HepG2 (cell line): ENCODE results near the gene PITX3. TPM values are rescaled to one million over a fixed set of nuclear protein-coding genes. Genes with fewer than 3 reads are reported as not detected.

ENCODE experiments used
- ATAC-seq: fragments of 200-7000 bp; cut with Tn5 transposase; 3 replicates; pipeline ENCODE4 v1.9.1; 2020; ENCODE audit warnings: mild to moderate bottlenecking, moderate library complexity
- BruUV-seq: library from RNA; stranded (reverse); fragments of 400-500 nt; replicated peaks from 2 replicates; lab custom pipeline; 2021; lab: Mats Ljungman, UMichigan
- CTCF ChIA-PET: fragments of 300-600 bp; formaldehyde crosslinking; extraction: SDS; loops from one replicate; lab custom pipeline; 2021; ENCODE audit warnings: low total read pairs, inconsistent platforms, low intra/inter-chr PET ratio; lab: Yijun Ruan, JAX
- POLR2A ChIA-PET: fragments of 350-600 bp; sonication (Branson Sonifier 250); formaldehyde crosslinking; loops from one replicate; lab custom pipeline; 2020; ENCODE audit warnings: antibody characterized with exemption, inconsistent platforms; lab: Yijun Ruan, JAX
- DNase-seq: peaks from one replicate; pipeline ENCODE4 v3.0.0-alpha.2; 2015; ENCODE audit warnings: low spot score
- FAIRE-seq: peaks from 3 replicates; lab custom pipeline; 2011; peaks lifted over from hg19 to GRCh38; lab: Jason Lieb, UNC
- H2AFZ ChIP-seq: one replicate; pipeline ENCODE4 v1.6.1; 2011; ENCODE audit warnings: low read length, inconsistent platforms
- H3K27ac ChIP-seq: fragments of 300-600 bp; 3 replicates; pipeline ENCODE4 v1.8.0; 2011; ENCODE audit warnings: mixed run types, mild to moderate bottlenecking, mixed read lengths, low read length, inconsistent platforms; ENCODE audit not compliant: insufficient read depth; ENCODE audit errors: extremely low read length
- H3K27me3 ChIP-seq, 2 experiments: fragments of 200-600 bp in 1 of 2; 2 replicates in 1 of 2; 3 replicates in 1 of 2; pipeline versions ENCODE4 v1.6.0 to v1.8.0; 2011; ENCODE audit warnings: low read length in 2 of 2, mild to moderate bottlenecking in 2 of 2, moderate library complexity in 2 of 2, inconsistent platforms in 1 of 2; ENCODE audit not compliant: insufficient read depth in 2 of 2, control insufficient read depth in 1 of 2
- H3K36me3 ChIP-seq, 2 experiments: fragments of 200-600 bp in 1 of 2; replicated peaks in 1 of 2; 2 replicates in 1 of 2; 3 replicates in 1 of 2; pipeline versions ENCODE4 v1.5.1 to v1.8.0; 2011; ENCODE audit warnings: low read length in 2 of 2, inconsistent platforms in 1 of 2; ENCODE audit not compliant: insufficient read depth in 2 of 2, control insufficient read depth in 1 of 2
- H3K4me1 ChIP-seq: 2 replicates; pipeline ENCODE4 v1.5.1; 2012; ENCODE audit warnings: low read length, inconsistent platforms; ENCODE audit not compliant: insufficient read depth
- H3K4me2 ChIP-seq: 2 replicates; pipeline ENCODE4 v1.6.0; 2011; ENCODE audit warnings: low read depth, low read length, inconsistent platforms
- H3K4me3 ChIP-seq, 3 experiments: fragments of 200-600 bp in 1 of 3; sonication (generic), shearing (Covaris generic) in 1 of 3; replicated peaks in 1 of 3; 2 replicates each; pipeline ENCODE4 v1.5.1; 2011 to 2016; ENCODE audit warnings: low read length in 3 of 3, inconsistent platforms in 2 of 3, low read depth in 2 of 3, mild to moderate bottlenecking in 2 of 3, control low read depth in 1 of 3, mixed read lengths in 1 of 3; ENCODE audit not compliant: insufficient read depth in 1 of 3
- H3K79me2 ChIP-seq: one replicate; pipeline ENCODE4 v1.6.1; 2011; ENCODE audit warnings: low read length, inconsistent platforms; ENCODE audit not compliant: insufficient read depth
- H3K9ac ChIP-seq: 2 replicates; pipeline ENCODE4 v1.6.0; 2011; ENCODE audit warnings: mild to moderate bottlenecking, low read depth, low read length, inconsistent platforms; ENCODE audit not compliant: insufficient read depth
- H3K9me3 ChIP-seq: 2 replicates; pipeline ENCODE4 v1.5.1; 2012; ENCODE audit warnings: mild to moderate bottlenecking, low read length
- H4K20me1 ChIP-seq: 2 replicates; pipeline ENCODE4 v1.6.0; 2011; ENCODE audit warnings: inconsistent platforms, mild to moderate bottlenecking, low read length, moderate library complexity; ENCODE audit not compliant: insufficient read depth
- CEBPB ChIP-seq: IDR thresholded peaks from 2 replicates; pipeline ENCODE4 v1.6.1; 2011; ENCODE audit warnings: low read depth, low read length, improper control_type of control experiment, borderline replicate concordance
- CEBPG ChIP-seq: IDR thresholded peaks from 2 replicates; pipeline ENCODE4 v1.6.1; 2016
- CENPT ChIP-seq: sonication (generic); formaldehyde crosslinking; IDR thresholded peaks from 2 replicates; pipeline ENCODE4 v1.8.0; 2022; ENCODE audit warnings: low read depth, mild to moderate bottlenecking, moderate library complexity, missing genetic modification reagents
- FOSL1 ChIP-seq: sonication (generic); formaldehyde crosslinking; IDR thresholded peaks from 2 replicates; pipeline ENCODE4 v1.9.0; 2021; ENCODE audit warnings: missing genetic modification reagents, borderline replicate concordance
- FOXK1 ChIP-seq: sonication (generic); formaldehyde crosslinking; IDR thresholded peaks from 2 replicates; pipeline ENCODE4 v1.4.0; 2020; ENCODE audit warnings: low read depth, missing genetic modification reagents, borderline replicate concordance
- HDAC2 ChIP-seq: sonication (generic); formaldehyde crosslinking; IDR thresholded peaks from 2 replicates; pipeline ENCODE4 v1.4.0; 2020; ENCODE audit warnings: missing genetic modification reagents
- KLF13 ChIP-seq: sonication (generic); formaldehyde crosslinking; IDR thresholded peaks from 2 replicates; pipeline ENCODE4 v1.4.0; 2020; ENCODE audit warnings: mild to moderate bottlenecking, missing genetic modification reagents
- LRRFIP1 ChIP-seq: sonication (generic); formaldehyde crosslinking; conservative IDR thresholded peaks from 2 replicates; pipeline ENCODE4 v1.4.0; 2020; ENCODE audit warnings: missing genetic modification reagents
- MAFK ChIP-seq, 2 experiments: IDR thresholded peaks in 1 of 2; conservative IDR thresholded peaks in 1 of 2; 2 replicates each; pipeline ENCODE4 v1.6.1; 2011; ENCODE audit warnings: improper control_type of control experiment in 2 of 2, low read length in 2 of 2
- NFE2L2 ChIP-seq: fragments of 150-350 bp; IDR thresholded peaks from 2 replicates; pipeline ENCODE4 v1.6.1; 2014; ENCODE audit warnings: low read length
- PHF5A ChIP-seq: IDR thresholded peaks from one replicate; pipeline ENCODE4 v1.6.1; 2018; ENCODE audit warnings: low read depth, missing genetic modification reagents; ENCODE audit not compliant: unreplicated experiment
- SP2 ChIP-seq: sonication (generic); formaldehyde crosslinking; IDR thresholded peaks from 2 replicates; pipeline ENCODE4 v1.5.1; 2020; ENCODE audit warnings: mild to moderate bottlenecking, missing genetic modification reagents
- SSRP1 ChIP-seq: IDR thresholded peaks from 2 replicates; pipeline ENCODE4 v1.6.1; 2016; ENCODE audit warnings: control low read depth
- TEAD3 ChIP-seq: optimal IDR thresholded peaks from 2 replicates; pipeline ENCODE3; 2016; ENCODE audit warnings: borderline replicate concordance
- TIGD3 ChIP-seq: sonication (generic); formaldehyde crosslinking; IDR thresholded peaks from 2 replicates; pipeline ENCODE4 v1.5.1; 2020; ENCODE audit warnings: mild to moderate bottlenecking, missing genetic modification reagents, borderline replicate concordance
- TOE1 ChIP-seq: sonication (generic); formaldehyde crosslinking; IDR thresholded peaks from 2 replicates; pipeline ENCODE4 v1.4.0; 2020; ENCODE audit warnings: mild to moderate bottlenecking, missing genetic modification reagents
- ZNF256 ChIP-seq: sonication (generic); formaldehyde crosslinking; conservative IDR thresholded peaks from 2 replicates; pipeline ENCODE4 v1.4.0; 2020; ENCODE audit warnings: missing genetic modification reagents
- ZNF414 ChIP-seq: sonication (generic); formaldehyde crosslinking; IDR thresholded peaks from 2 replicates; pipeline ENCODE4 v1.5.0; 2020; ENCODE audit warnings: missing genetic modification reagents
- ZNF616 ChIP-seq: sonication (generic); formaldehyde crosslinking; IDR thresholded peaks from 2 replicates; pipeline ENCODE4 v1.5.0; 2020; ENCODE audit warnings: low read depth, mild to moderate bottlenecking, missing genetic modification reagents
- ZNF639 ChIP-seq: conservative IDR thresholded peaks from 2 replicates; pipeline ENCODE4 v1.6.1; 2018; ENCODE audit warnings: missing genetic modification reagents
- WGBS: methylation state at CpG from one replicate; pipeline ENCODE4 v1.1.6; 2017; ENCODE audit warnings: low lambda C conversion rate; 5-methylcytosine and 5-hydroxymethylcytosine counted together
- in situ Hi-C: cut with HindIII; loops from 2 replicates; pipeline ENCODE4 v1.10.0; 2017; ENCODE audit warnings: low pct_unique_long_range_greater_than_20kb; ENCODE audit not compliant: extremely low pct_ligation_motif_present
- intact Hi-C: fragments of 100-400 bp; cut with micrococcal nuclease; formaldehyde crosslinking; loops from one replicate; pipeline ENCODE4 v1.10.0; 2022; ENCODE audit not compliant: unreplicated experiment
- polyA plus RNA-seq, 8 experiments: library from polyadenylated mRNA; depleted of rRNA in 3 of 8; stranded (reverse) in 7 of 8; unstranded in 1 of 8; fragments of >200 nt; fragmentation: Illumina TruSeq in 4 of 8; extraction: Trizol in 4 of 8; gene quantifications; 2 replicates each; pipeline versions ENCODE4 v1.2.1 to v1.2.3, GENCODE V29; 2011 to 2016; ENCODE audit warnings: low read depth in 4 of 8, missing spikeins in 1 of 8, mixed read lengths in 1 of 8; ENCODE audit not compliant: insufficient read depth in 1 of 8
- total RNA-seq, 5 experiments: library from RNA; depleted of rRNA; stranded (reverse); fragments of >200 nt; fragmentation: Illumina TruSeq; extraction: Trizol; gene quantifications; 2 replicates each; pipeline ENCODE4 v1.2.3, GENCODE V29; 2016; ENCODE audit warnings: low read depth in 1 of 5

Gene PITX3
- total and polyA plus RNA-seq, 2 of the 13 experiments (the other 11 are each of a cell fraction or from before 2014, with no cell fraction given), result not detected

GRCh38 chr10:102229810-102230263 lies 11.5 kb downstream of the PITX3 start (continued):
- TF ChIP-seq LRRFIP1 (CRISPR knock-in tag), result no peak
- no peak for TF ChIP-seq HDAC2 (CRISPR knock-in tag)
- TF ChIP-seq SSRP1 (CRISPR knock-in tag), result no peak
- TF ChIP-seq KLF13, result no peak
- TF ChIP-seq ZNF616 (CRISPR knock-in tag), result no peak
- TF ChIP-seq TOE1, result no peak
- no peak for TF ChIP-seq FOSL1 (CRISPR knock-in tag)
- TF ChIP-seq CENPT, result no peak

- peak; percentile 53 for DNase-seq
- H3K4me2 ChIP-seq, result peak overlapping the region; percentile 98; the same call in 1 of the 2 replicates
- FAIRE-seq, result no peak
- H3K79me2 ChIP-seq, result no peaks in the 10 kb centered on the region
- no peaks in the 10 kb centered on the region for H3K9me3 ChIP-seq
- peaks cover 0 to 35% of the 10 kb centered on the region in 2 experiments; a peak in 4 of 5 replicates for H3K27me3 ChIP-seq
- no peak overlapping the region for H3K4me3 ChIP-seq
- H2AFZ ChIP-seq, result no peak overlapping the region
- POLR2A ChIA-PET, result interaction anchor here (1.7 to 1.9 kb wide), 2 partner anchors 18 to 58 kb away, joined by 4 to 7 read pairs; partner anchors contain the start of gene GBF1
- ATAC-seq, result no peak
- H4K20me1 ChIP-seq, result no peaks in the 10 kb centered on the region
- WGBS, result 22% methylated on average over 7 of the region's 8 CpGs
- peaks cover 37% of the 10 kb centered on the region for H3K4me1 ChIP-seq
- H3K36me3 ChIP-seq, result no peaks in the 10 kb centered on the region
- CTCF ChIA-PET, result no interaction called here
- H3K9ac ChIP-seq, result no peak overlapping the region
- intact Hi-C loops, result loop anchor here (2.0 kb wide), 1 partner anchor 58 kb away; no protein-coding TSS in a partner anchor
- in situ Hi-C loops, result loop anchor here (5.0 kb wide), 1 partner anchor 125 kb away; no protein-coding TSS in a partner anchor
- H3K27ac ChIP-seq, result no peak overlapping the region
- no TSS peak for BruUV-seq
- TF ChIP-seq FOXK1 (CRISPR knock-in tag), result no peak
- peak; percentile 46 for TF ChIP-seq TEAD3 (CRISPR knock-in tag)
- no peak for TF ChIP-seq MAFK (conservative IDR thresholded peaks at IDR 0.05 in 1 of 2, IDR thresholded peaks at IDR 0.05 in 1 of 2; ENCODE audit: low read length in 2 of 2)
- TF ChIP-seq ZNF256 (CRISPR knock-in tag), result no peak
- TF ChIP-seq PHF5A (CRISPR knock-in tag), result no peak
- TF ChIP-seq ZNF414 (CRISPR knock-in tag), result no peak
- peak; percentile 90 for TF ChIP-seq CEBPB
- TF ChIP-seq SP2 (CRISPR knock-in tag), result no peak
- TF ChIP-seq ZNF639, result no peak
- peak; percentile 44; the same call in 1 of the 2 replicates for TF ChIP-seq CEBPG (CRISPR knock-in tag)
- TF ChIP-seq TIGD3 (CRISPR knock-in tag), result no peak
- no peak for TF ChIP-seq NFE2L2
Observed at GRCh38 chr10:102227050-102227449, 14.3 kb downstream of the PITX3 start.
